Effector CD4-positive, alpha-beta T cell (primary cell): ENCODE measurements around the gene CCDC117.

Experiments
- DNase-seq: peaks from one replicate; pipeline ENCODE4 v3.0.0-alpha.2; 2020

CCDC117 gene

GRCh38 chr22:28830441-28830840 is 57.9 kb downstream of the CCDC117 start:
- DNase-seq = no peak

- no peak for DNase-seq
Observed at GRCh38 chr22:28831140-28832072, 58.9 kb downstream of the CCDC117 start.

GRCh38 chr22:28832731-28833130 is 60.2 kb downstream of the CCDC117 start:
- no peak for DNase-seq

GRCh38 chr22:28833276-28833923 is 60.9 kb downstream of the CCDC117 start:
- no peak for DNase-seq

- no peak for DNase-seq
Observed at GRCh38 chr22:28835630-28836189, 63.2 kb downstream of the CCDC117 start.

GRCh38 chr22:28837640-28838039 is 65.1 kb downstream of the CCDC117 start:
- DNase-seq = no peak
